ENCODE results near the gene CARD14. TPM values are rescaled to one million over a fixed set of nuclear protein-coding genes. Genes with fewer than 3 reads are reported as not detected.

CARD14 gene
- polyA plus RNA-seq, 1 experiment, result not detected

DNA sequence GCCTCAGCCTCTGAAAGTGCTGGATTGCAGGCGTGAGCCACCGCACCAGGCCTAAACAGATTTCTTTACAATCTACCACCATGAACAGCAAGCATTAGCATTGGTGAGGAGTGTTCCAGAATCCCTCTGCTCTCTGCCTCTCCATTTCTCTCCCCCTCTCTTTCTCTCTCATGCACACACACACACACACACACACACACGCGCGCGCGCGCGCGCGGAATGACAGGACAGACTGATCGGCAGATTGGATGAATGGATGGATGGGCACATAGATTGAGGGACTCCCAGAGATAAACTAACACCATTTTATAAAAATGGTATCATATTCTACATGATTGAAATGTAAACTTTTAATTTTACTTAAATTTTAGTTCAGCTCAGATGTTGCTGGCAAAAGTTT, 3.3 kb downstream of the CARD14 start:
- ChIA-PET POLR2A (no interaction called here), CTCF (no interaction called here)

DNA sequence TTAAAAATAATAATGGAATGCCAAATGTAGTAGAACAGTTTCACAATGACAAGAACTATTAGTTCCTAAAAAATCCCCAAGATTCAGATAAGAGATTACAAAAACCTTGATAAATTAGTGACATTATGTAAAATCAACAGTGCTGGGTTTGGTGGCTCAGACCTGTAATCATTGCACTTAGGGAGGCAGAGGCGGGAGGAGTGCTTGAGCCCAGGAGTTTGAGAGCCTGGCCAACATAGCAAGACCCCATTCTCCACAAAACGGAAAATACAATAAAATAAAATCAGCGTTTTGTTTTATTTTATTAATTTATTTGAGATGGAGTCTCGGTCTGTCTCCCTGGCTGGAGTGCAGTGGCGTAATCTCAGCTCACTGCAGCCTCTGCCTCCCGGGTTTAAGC, 4.1 kb downstream of the CARD14 start:
- CTCF ChIA-PET, result no interaction called here
- Histone ChIP-seq H3K9me3 (ENCODE audit: control insufficient read depth, insufficient read depth, low read length) (no peaks in the 10 kb centered on the region; the same call in 1 of the 2 replicates), H3K4me3 (ENCODE audit: low read depth, low read length) (no peak overlapping the region), H3K27me3 (ENCODE audit: control insufficient read depth, insufficient read depth, low read length) (peaks cover 23% of the 10 kb centered on the region), H3K27ac (ENCODE audit: low read depth, low read length) (no peak overlapping the region)
- DNase-seq (ENCODE audit: low read depth, low spot score), result no peak
- POLR2A ChIA-PET, result no interaction called here
- TF ChIP-seq, protein P1, sequence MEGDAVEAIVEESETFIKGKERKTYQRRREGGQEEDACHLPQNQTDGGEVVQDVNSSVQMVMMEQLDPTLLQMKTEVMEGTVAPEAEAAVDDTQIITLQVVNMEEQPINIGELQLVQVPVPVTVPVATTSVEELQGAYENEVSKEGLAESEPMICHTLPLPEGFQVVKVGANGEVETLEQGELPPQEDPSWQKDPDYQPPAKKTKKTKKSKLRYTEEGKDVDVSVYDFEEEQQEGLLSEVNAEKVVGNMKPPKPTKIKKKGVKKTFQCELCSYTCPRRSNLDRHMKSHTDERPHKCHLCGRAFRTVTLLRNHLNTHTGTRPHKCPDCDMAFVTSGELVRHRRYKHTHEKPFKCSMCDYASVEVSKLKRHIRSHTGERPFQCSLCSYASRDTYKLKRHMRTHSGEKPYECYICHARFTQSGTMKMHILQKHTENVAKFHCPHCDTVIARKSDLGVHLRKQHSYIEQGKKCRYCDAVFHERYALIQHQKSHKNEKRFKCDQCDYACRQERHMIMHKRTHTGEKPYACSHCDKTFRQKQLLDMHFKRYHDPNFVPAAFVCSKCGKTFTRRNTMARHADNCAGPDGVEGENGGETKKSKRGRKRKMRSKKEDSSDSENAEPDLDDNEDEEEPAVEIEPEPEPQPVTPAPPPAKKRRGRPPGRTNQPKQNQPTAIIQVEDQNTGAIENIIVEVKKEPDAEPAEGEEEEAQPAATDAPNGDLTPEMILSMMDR (IDR thresholded peaks at IDR 0.05; ENCODE audit: low read depth, low read length), result no peak

More for the DNA sequence above, 3.3 kb downstream of the CARD14 start:
- Histone ChIP-seq H3K27me3 (ENCODE audit: control insufficient read depth, insufficient read depth, low read length) (peaks cover 22% of the 10 kb centered on the region), H3K9me3 (ENCODE audit: control insufficient read depth, insufficient read depth, low read length) (no peaks in the 10 kb centered on the region; the same call in 1 of the 2 replicates), H3K4me3 (ENCODE audit: low read depth, low read length) (no peak overlapping the region), H3K27ac (ENCODE audit: low read depth, low read length) (no peak overlapping the region)
- DNase-seq (ENCODE audit: low read depth, low spot score), result no peak
- TF ChIP-seq, protein P1 (IDR thresholded peaks at IDR 0.05; ENCODE audit: low read depth, low read length), result no peak

DNA sequence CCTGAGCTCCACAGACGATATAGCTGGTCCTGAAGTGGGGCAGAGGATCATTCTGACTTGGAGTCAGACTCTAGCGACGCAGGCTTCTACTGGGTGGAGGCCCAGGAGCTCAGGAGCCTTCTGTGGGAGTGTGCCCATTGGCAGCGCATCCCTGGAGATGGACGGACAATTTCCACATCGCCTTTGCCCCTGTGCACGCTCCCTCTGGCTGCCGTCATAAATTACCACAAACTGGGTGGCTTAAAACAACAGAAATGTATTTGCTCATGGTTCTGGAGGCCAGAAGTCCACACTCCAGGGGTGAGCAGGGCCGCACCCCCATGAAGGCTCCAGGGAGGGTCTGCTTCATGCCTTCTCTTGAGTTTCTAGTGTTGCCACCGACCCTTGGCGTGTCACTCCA, 6.9 kb downstream of the CARD14 start:
- ChIA-PET POLR2A (interaction anchor here (1.0 kb wide), 1 partner anchor 15 kb away, joined by 3 read pairs; no protein-coding TSS in a partner anchor), CTCF (interaction anchor here (0.9 kb wide), 1 partner anchor 75 kb away, joined by 14 read pairs; the partner anchor contains the start of gene GAA)
- TF ChIP-seq, protein P1 (IDR thresholded peaks at IDR 0.05; ENCODE audit: low read depth, low read length), result no peak
- Histone ChIP-seq H3K9me3 (ENCODE audit: control insufficient read depth, insufficient read depth, low read length) (no peaks in the 10 kb centered on the region; the same call in 1 of the 2 replicates), H3K27ac (ENCODE audit: low read depth, low read length) (no peak overlapping the region), H3K27me3 (ENCODE audit: control insufficient read depth, insufficient read depth, low read length) (peaks cover 35% of the 10 kb centered on the region), H3K4me3 (ENCODE audit: low read depth, low read length) (no peak overlapping the region)
- no peak for DNase-seq (ENCODE audit: low read depth, low spot score)

DNA sequence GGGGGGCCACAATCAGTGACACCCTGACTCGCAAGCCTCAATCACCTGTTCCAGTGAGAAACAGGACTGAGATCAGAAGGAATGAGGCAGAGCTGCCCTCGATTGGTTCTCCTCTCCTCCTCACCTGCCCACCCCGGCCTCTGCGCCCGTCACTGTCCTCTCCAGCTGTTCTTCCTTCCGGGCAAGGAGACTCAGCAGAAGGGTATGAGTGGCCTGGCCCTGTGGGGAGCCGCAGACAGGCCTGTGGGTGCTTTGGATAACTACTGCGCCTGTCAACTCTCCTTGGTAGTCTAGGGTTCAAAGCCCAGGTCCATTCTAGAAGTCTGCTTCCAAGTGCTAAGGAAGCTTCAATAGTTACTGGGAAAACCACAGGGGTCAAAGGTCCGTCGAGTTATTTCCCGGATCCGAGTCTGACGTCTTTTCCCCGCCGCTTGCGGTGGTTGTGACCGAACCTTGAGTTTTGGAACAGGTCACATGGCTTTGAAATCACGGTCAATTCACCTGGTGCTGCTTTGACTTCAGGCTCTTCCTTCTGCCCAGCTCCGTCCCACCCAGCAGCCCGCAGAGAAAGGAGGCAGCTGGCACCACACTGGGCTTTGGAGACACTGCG, 8.3 kb downstream of the CARD14 start:
- DNase-seq (ENCODE audit: low read depth, low spot score), result no peak
- Histone ChIP-seq H3K27ac (ENCODE audit: low read depth, low read length) (no peak overlapping the region), H3K27me3 (ENCODE audit: control insufficient read depth, insufficient read depth, low read length) (peaks cover 39% of the 10 kb centered on the region), H3K4me3 (ENCODE audit: low read depth, low read length) (no peak overlapping the region), H3K9me3 (ENCODE audit: control insufficient read depth, insufficient read depth, low read length) (no peaks in the 10 kb centered on the region; the same call in 1 of the 2 replicates)
- ChIA-PET POLR2A (no interaction called here), CTCF (no interaction called here)
- TF ChIP-seq, protein P1 (IDR thresholded peaks at IDR 0.05; ENCODE audit: low read depth, low read length), result no peak

DNA sequence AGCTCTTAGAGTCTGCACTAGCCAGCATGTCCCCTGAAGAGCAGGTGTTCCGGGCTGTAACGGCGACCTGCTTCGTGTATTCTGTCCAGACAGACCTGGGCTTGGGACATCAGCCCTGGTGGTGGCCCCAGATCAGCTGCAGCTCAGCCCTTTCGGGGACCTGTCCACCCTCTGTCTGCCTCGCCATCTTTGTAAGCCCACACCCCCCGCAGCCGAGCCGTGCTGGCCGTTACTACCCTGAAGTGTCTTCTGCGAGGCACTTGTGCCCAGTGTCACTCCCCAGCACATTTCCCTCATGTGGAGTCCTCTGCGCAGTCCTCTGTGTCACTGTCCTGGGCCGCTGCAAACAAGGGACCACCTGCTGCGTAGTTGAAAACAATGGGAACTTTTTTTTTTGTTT, 10.4 kb downstream of the CARD14 start:
- ChIA-PET POLR2A (no interaction called here), CTCF (no interaction called here)
- H3K9me3 ChIP-seq (ENCODE audit: control insufficient read depth, insufficient read depth, low read length), result no peaks in the 10 kb centered on the region; the same call in 1 of the 2 replicates
- H3K27ac ChIP-seq (ENCODE audit: low read depth, low read length), result no peak overlapping the region
- peaks cover 45% of the 10 kb centered on the region for H3K27me3 ChIP-seq (ENCODE audit: control insufficient read depth, insufficient read depth, low read length)
- no peak overlapping the region for H3K4me3 ChIP-seq (ENCODE audit: low read depth, low read length)
- DNase-seq (ENCODE audit: low read depth, low spot score), result no peak
- TF ChIP-seq, protein P1 (IDR thresholded peaks at IDR 0.05; ENCODE audit: low read depth, low read length), result no peak

Data from AG04450 (cell line).